ENCODE results near the gene TMEM53.

TMEM53 gene

GRCh38 chr1:44628962-44629756 is 45.1 kb downstream of the TMEM53 start:
- DNase-seq = no peak

GRCh38 chr1:44625348-44625747 is 48.9 kb downstream of the TMEM53 start:
- no peak for DNase-seq

GRCh38 chr1:44624268-44624901 is 49.9 kb downstream of the TMEM53 start:
- no peak for DNase-seq

- no peak for DNase-seq
Measured at GRCh38 chr1:44621841-44622286, 52.4 kb downstream of the TMEM53 start.

- DNase-seq = no peak
Measured at GRCh38 chr1:44620072-44620471, 54.2 kb downstream of the TMEM53 start.

- DNase-seq = no peak
Measured at GRCh38 chr1:44619261-44619900, 54.9 kb downstream of the TMEM53 start.

- no peak for DNase-seq
Measured at GRCh38 chr1:44617703-44618029, 56.6 kb downstream of the TMEM53 start.

GRCh38 chr1:44616991-44617702 is 57.1 kb downstream of the TMEM53 start:
- DNase-seq = no peak

- DNase-seq = no peak
Measured at GRCh38 chr1:44616284-44616990, 57.8 kb downstream of the TMEM53 start.

GRCh38 chr1:44613941-44614340 is 60.3 kb downstream of the TMEM53 start:
- no peak for DNase-seq

- no peak for DNase-seq
Measured at GRCh38 chr1:44611866-44612265, 62.4 kb downstream of the TMEM53 start.

GRCh38 chr1:44611419-44611818 is 62.9 kb downstream of the TMEM53 start:
- no peak for DNase-seq

GRCh38 chr1:44610527-44611148 is 63.6 kb downstream of the TMEM53 start:
- no peak for DNase-seq

- DNase-seq = no peak
Measured at GRCh38 chr1:44609768-44610526, 64.3 kb downstream of the TMEM53 start.

GRCh38 chr1:44609412-44609767 is 64.9 kb downstream of the TMEM53 start:
- DNase-seq = no peak

GRCh38 chr1:44608141-44608540 is 66.1 kb downstream of the TMEM53 start:
- DNase-seq = no peak

GRCh38 chr1:44606701-44607281 is 67.5 kb downstream of the TMEM53 start:
- DNase-seq = no peak

- DNase-seq = no peak
Measured at GRCh38 chr1:44605914-44606615, 68.2 kb downstream of the TMEM53 start.

GRCh38 chr1:44604157-44604955 is 69.9 kb downstream of the TMEM53 start:
- peak; percentile 95 for DNase-seq

GRCh38 chr1:44603718-44604117 is 70.6 kb downstream of the TMEM53 start:
- DNase-seq = peak; percentile 95
